ENCODE results near the gene CRX.
"Not testable (repeated sequence)": the region's sequence is repeated elsewhere in the genome, so short reads cannot be mapped to it uniquely, and the experiment has no call there.

Gene CRX

GRCh38 chr19:47804451-47804850, 17.3 kb upstream of the CRX start, which contains the start of gene TPRX1:
Gene TPRX1, minus strand, starts transcription at chr19:47804551. Its CDS starts 12 bp downstream, at chr19:47804539.
- not testable (repeated sequence) for DNase-seq

- no peak for DNase-seq
Observed at GRCh38 chr19:47805313-47805712, 16.4 kb upstream of the CRX start.

- DNase-seq: no peak
Observed at GRCh38 chr19:47806435-47806834, 15.3 kb upstream of the CRX start.

- peak; percentile 54 to 75 (median 71) for DNase-seq
Observed at GRCh38 chr19:47813304-47813994, 8.3 kb upstream of the CRX start.

- DNase-seq: no peak
Observed at GRCh38 chr19:47813995-47814328, 7.8 kb upstream of the CRX start.

GRCh38 chr19:47816270-47816669, 5.5 kb upstream of the CRX start:
- DNase-seq: not testable (repeated sequence)

- not testable (repeated sequence) for DNase-seq
Observed at GRCh38 chr19:47818221-47818620, 3.5 kb upstream of the CRX start.

GRCh38 chr19:47819858-47820257, 1.9 kb upstream of the CRX start:
- no peak for DNase-seq

GRCh38 chr19:47820410-47820809, 1.3 kb upstream of the CRX start:
- no peak for DNase-seq

GRCh38 chr19:47824396-47824795, 2.7 kb downstream of the CRX start:
- no peak for DNase-seq

- DNase-seq: no peak
Observed at GRCh38 chr19:47826800-47827199, 5.1 kb downstream of the CRX start.

- no peak for DNase-seq
Observed at GRCh38 chr19:47832723-47833122, 11.0 kb downstream of the CRX start.

- DNase-seq: no peak
Observed at GRCh38 chr19:47836038-47836437, 14.3 kb downstream of the CRX start.

- DNase-seq: no peak
Observed at GRCh38 chr19:47839411-47839810, 17.7 kb downstream of the CRX start.

- DNase-seq: no peak
Observed at GRCh38 chr19:47839913-47840312, 18.2 kb downstream of the CRX start.

GRCh38 chr19:47842941-47843340, 21.2 kb downstream of the CRX start:
- no peak for DNase-seq

GRCh38 chr19:47848425-47848822, 26.7 kb downstream of the CRX start:
- DNase-seq: no peak

- peak in 1 of 4 experiments; percentile 3 for DNase-seq
Observed at GRCh38 chr19:47848823-47849473, 27.2 kb downstream of the CRX start.

GRCh38 chr19:47853003-47853402, 31.3 kb downstream of the CRX start:
- no peak for DNase-seq

GRCh38 chr19:47854459-47854858, 32.7 kb downstream of the CRX start:
- DNase-seq: no peak

- DNase-seq: not testable (repeated sequence)
Observed at GRCh38 chr19:47858231-47858630, 36.5 kb downstream of the CRX start.

- DNase-seq: not testable (repeated sequence)
Observed at GRCh38 chr19:47858646-47859285, 37.0 kb downstream of the CRX start, which contains the start of gene TPRX2. Gene TPRX2, plus strand, starts transcription at chr19:47859235. Its CDS starts 12 bp downstream, at chr19:47859247.

- not testable (repeated sequence) for DNase-seq
Observed at GRCh38 chr19:47859838-47860237, 38.1 kb downstream of the CRX start.
